Measurements from ENCODE around the gene SLC25A46.

GRCh38 chr5:110802998-110803397 is 64.2 kb downstream of the SLC25A46 start:
- TF ChIP-seq POLR2AphosphoS5 (IDR thresholded peaks at IDR 0.05; ENCODE audit: low read depth, low read length) (no peak), REST (IDR thresholded peaks at IDR 0.05; ENCODE audit: insufficient read depth in 1 of 2, low read depth in 2 of 2, low read length in 2 of 2) (no peak), SIN3A (IDR thresholded peaks at IDR 0.05; ENCODE audit: borderline replicate concordance, insufficient read depth, low read length) (no peak), TAF1 (IDR thresholded peaks at IDR 0.05; ENCODE audit: borderline replicate concordance, insufficient read depth, low read length) (no peak)

All from PFSK-1 (cell line).